Mammary epithelial cell (primary cell): ENCODE results near the gene CHST15.

ENCODE experiments used
- EZH2 ChIP-seq: IDR thresholded peaks from 2 replicates; pipeline ENCODE4 v1.6.1; 2012; ENCODE audit warnings: low read length, inconsistent platforms, borderline replicate concordance
- TF ChIP-seq, protein P1 (sequence below), 2 donors: IDR thresholded peaks in 1 of 2; conservative IDR thresholded peaks in 1 of 2; 2 replicates each; pipeline ENCODE4 v1.5.1; 2011 to 2012; ENCODE audit warnings: inconsistent platforms in 2 of 2, low read length in 2 of 2, mild to moderate bottlenecking in 2 of 2, control low read depth in 1 of 2, low read depth in 1 of 2; ENCODE audit not compliant: insufficient read depth in 1 of 2; ENCODE audit errors: extremely low read depth in 1 of 2

- TF ChIP-seq, protein P1, sequence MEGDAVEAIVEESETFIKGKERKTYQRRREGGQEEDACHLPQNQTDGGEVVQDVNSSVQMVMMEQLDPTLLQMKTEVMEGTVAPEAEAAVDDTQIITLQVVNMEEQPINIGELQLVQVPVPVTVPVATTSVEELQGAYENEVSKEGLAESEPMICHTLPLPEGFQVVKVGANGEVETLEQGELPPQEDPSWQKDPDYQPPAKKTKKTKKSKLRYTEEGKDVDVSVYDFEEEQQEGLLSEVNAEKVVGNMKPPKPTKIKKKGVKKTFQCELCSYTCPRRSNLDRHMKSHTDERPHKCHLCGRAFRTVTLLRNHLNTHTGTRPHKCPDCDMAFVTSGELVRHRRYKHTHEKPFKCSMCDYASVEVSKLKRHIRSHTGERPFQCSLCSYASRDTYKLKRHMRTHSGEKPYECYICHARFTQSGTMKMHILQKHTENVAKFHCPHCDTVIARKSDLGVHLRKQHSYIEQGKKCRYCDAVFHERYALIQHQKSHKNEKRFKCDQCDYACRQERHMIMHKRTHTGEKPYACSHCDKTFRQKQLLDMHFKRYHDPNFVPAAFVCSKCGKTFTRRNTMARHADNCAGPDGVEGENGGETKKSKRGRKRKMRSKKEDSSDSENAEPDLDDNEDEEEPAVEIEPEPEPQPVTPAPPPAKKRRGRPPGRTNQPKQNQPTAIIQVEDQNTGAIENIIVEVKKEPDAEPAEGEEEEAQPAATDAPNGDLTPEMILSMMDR (conservative IDR thresholded peaks at IDR 0.05 in 1 of 2, IDR thresholded peaks at IDR 0.05 in 1 of 2; ENCODE audit: extremely low read depth in 1 of 2, insufficient read depth in 1 of 2, low read depth in 1 of 2, low read length in 2 of 2): no peak
- TF ChIP-seq EZH2: no peak
These were observed 22.3 kb downstream of the CHST15 start for GRCh38 chr10:124071141-124071540.
